NCI-H345 (cell line): ENCODE results near the gene CR1.
A peak's percentile ranks its signal among the peaks of the same experiment; 100 is the strongest.
"Not testable (repeated sequence)": the region's sequence is repeated elsewhere in the genome, so short reads cannot be mapped to it uniquely, and the experiment has no call there.

Experiments
- DNase-seq: peaks from one replicate; lab custom pipeline; 2025; lab: John Stamatoyannopoulos, UW

CR1 gene

DNA sequence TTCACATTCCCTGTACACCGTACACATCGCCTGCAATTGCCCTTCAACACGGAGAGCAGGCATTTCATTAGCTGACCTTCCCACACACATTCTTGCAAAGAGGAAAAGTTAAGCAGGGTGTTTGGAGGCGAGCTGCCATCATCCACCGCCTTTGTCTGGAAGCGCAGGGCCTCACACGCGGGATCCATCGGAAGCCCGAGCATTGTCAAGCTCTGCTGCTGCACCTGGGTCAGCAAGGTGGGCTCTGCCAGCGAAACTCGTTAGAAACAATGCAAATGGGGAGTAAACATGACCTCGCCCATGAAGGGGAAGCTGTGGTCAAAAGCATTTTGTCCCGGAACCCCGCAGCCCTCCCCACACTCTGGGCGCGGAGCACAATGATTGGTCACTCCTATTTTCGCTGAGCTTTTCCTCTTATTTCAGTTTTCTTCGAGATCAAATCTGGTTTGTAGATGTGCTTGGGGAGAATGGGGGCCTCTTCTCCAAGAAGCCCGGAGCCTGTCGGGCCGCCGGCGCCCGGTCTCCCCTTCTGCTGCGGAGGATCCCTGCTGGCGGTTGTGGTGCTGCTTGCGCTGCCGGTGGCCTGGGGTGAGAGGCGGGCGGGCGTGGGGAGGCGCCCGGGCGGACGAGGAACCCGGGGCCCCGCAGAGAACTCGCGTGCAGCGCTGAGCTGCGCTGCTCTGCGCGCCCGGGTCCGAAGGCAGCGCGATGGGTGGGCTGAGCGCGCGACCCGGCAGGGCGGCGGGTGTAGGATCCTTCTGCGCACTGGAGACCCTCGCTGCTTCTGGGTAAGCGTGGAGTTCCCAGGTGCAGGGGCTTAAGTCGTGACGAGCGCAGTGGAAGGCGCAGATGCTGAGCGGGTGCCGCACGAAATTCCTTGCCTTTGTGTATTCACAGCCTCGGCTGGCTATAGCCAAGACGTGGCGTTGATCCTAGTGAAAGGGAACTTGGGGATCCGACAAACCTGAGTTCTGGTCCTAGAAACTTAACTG lies at the start of gene CR1:
Gene CR1 (plus strand): TSS at position 357 of the 992 bp plus-strand sequence. CDS start 111 bp downstream, at position 468.
- peak; percentile 15 for DNase-seq

DNA sequence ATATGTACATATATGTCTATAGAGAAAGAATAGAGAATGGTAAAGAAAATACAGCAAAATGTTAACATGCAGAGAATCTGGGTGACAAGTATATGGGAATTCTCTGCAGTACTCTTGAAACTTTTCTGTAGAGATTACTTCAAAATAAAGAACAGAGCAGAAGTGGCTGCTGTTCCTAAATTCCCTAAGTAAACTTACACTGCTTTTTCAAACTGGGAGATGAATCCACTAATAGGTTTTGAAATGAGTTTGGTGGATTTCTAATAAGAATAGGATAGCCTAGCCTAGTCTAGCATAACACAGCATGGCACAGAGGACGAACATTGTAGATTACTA lies 42.3 kb upstream of the CR1 start:
- DNase-seq: no peak

DNA sequence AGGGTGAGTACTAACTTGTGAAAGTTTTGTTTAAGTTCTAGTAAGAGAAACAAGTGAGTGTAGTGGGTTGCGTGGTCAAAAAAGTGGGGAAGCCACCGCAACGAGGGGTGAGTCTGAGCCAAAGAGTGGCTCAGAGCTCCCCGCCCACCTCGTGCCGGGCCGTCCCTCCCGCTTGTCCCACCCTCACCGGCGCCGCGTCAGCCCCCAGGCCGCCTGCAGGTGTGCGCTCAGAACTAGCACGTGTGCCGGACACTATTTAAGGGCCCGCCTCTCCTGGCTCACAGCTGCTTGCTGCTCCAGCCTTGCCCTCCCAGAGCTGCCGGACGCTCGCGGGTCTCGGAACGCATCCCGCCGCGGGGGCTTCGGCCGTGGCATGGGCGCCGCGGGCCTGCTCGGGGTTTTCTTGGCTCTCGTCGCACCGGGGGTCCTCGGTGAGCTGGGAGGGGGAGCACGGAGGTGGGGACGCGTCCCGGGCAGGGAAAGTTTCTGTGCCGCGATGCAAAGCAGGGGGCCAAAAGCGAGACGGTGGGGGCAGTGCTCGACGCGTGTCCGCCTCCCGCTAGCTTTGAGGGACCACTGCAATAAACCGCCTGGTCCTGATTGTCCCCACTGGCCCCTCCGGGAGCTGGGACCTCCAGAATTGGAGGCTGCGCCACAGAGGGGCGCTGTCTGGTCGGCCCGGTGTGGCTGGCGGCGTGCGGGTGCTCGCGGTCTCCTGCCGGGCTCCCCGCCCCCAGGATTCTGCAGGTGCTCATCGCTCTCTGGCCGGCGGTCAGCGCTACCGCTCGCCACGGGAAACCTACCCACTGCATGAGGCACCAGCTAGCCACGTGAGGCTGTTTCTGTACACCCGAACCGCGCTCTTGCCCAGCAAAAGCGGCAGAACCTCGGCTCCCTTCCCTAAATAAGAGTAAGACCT lies 41.7 kb upstream of the CR1 start, which contains the start of gene CR2:
Gene CR2 (plus strand): TSS at position 283 of the 919 bp plus-strand sequence. CDS start 91 bp downstream, at position 374.
- peak; percentile 44 for DNase-seq

DNA sequence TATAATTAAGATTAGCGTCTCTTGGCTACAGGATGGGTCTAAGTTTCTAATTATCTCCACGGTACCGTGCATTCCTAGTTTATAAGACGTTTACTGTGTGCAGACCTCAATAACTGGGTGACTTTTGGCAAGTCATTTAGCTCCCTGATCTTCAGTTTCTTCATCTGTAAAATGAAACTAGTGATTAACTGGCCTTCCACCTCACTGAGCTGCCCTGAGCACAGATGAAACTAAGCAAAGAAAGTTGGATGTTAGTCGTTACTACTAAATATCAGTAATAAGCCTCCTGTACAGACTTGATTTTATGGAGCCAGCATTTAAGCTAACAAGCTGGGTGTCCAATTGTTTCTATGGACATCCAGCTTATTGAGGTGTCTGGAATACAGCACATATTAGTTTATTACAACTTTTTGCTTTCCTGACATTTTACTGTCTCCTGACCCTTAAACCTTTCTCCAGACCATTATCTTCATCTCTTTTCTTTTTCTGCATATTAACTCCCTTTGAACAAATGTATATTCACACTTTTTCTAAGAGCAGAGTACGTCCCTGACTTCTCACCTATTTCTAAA lies 40.7 kb upstream of the CR1 start:
- DNase-seq: no peak

DNA sequence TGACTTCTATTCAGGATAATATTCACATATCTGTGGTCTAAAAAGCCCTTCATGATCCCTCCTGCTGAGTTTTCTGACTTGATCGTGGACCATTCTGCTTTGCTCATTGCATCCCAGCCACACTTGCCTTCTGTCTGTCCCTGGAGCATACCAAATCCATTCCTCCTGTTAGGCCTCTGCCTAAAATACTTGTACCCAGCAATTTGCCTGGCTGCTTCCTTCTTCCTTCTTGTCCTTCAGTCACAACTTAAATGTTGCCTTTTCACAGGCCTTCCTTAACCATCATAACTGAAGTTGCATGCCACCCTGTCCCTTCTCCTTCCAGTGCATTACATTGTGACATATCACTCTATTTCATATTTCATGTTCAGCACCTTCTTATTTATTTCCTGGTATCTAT lies 37.5 kb upstream of the CR1 start:
- no peak for DNase-seq

DNA sequence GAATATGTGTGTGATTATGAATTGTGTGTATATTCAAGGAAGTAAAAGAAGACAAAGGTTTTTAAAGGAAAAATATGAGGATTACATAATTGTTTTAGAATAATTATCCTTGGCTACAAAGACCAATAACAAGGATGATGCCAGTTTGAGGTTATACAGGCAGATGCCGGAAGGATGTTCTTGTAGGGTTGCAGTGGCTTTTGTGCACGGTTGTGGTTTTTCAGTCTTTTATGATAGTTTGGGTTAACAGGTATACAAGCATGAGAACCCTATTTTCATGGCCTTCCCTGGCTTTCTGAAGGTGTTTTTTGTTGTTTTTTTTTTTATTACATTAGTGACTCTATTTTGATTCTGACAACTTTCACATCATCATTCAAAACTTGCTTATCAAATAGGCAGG lies 36.9 kb upstream of the CR1 start:
- DNase-seq: no peak

DNA sequence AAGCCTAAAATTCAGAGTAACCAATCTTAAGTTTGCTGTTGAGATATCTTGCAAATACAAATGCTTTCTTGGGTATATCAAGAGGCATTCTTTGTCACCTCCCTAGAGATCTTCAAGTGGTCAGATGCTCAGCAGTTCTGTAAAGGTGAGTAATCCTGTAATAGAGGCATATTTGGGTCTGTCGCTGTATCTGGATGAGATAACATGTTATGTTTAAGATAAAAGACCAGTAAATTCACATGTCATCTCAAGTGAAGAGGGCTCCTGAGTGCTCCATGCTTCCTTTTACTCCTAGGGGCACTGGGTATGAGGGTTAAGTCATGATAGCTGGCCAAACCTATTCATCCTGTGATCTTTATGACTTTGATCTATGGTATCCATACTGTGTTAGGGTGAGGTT lies 34.3 kb upstream of the CR1 start:
- DNase-seq: no peak

DNA sequence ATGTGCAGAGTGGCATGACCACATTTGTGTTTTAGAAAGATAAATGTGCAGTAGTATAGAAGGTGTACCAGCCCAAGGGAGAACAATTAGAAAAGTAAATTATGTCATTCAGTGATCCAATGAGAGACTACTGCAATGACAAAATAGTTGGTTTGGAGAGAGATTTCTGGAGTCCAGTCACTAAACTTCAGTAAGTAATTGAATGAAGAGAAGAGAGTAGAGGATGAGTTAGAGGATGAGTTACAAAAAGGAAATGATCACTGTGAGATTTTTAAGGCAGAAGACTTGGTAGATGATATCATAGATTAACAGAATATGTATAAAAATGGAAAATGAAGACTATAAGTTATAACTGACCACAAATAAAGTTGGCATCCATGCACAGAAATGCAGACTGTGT lies 33.4 kb upstream of the CR1 start:
- no peak for DNase-seq

DNA sequence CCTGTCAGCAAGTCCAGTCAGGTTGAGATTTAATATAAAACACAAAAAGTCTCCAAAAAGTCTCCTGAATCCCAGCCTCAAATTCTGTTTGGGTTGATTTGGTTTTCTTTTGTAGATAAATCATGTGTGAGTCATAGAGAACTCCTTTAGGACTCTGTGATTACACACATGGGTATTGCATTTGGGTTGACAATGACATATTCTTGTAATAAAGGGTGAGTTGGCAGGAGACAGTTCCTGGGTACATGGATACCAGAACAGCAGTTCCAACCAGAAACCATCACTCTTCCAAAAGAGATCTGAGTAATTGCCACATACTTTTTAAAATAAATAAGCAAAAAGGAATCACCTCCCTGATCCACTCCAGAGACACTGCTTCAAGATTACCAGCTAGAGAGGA lies 32.9 kb upstream of the CR1 start:
- no peak for DNase-seq

DNA sequence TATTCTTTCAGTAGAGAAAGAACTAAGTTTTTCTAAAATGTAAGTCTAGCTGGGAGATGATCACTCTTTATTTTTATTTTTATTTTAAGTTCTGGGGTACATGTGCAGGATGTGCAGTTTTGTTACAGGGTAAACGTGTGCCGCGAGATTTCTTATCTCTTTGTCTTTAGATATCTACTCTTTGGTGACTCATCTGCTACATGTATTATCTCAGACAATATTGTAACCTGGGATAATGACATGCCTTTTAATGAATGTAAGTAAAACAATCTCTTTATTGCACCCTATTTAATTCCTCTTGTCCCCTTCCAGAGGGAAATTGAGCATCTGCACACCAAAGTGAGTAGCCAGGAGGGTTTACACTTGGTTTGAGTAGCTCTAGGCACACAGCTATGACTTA lies 32.4 kb upstream of the CR1 start:
- no peak for DNase-seq

DNA sequence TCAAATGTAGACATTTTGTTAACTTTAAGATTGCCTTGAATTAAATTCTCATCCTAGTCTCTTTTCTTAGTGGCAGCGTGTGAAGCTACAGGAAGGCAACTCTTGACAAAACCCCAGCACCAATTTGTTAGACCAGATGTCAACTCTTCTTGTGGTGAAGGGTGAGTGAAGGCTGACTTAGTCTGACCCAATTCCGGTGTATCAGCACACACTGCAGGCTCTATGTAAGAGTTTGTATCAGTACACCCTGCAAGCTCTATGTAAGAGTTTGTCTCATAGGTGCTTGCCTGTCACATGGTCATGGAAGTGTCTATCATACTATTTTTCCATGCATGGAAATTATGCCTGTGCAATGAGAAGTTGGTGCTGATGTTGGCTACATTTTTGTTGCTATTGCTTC lies 25.0 kb upstream of the CR1 start:
- DNase-seq: no peak

DNA sequence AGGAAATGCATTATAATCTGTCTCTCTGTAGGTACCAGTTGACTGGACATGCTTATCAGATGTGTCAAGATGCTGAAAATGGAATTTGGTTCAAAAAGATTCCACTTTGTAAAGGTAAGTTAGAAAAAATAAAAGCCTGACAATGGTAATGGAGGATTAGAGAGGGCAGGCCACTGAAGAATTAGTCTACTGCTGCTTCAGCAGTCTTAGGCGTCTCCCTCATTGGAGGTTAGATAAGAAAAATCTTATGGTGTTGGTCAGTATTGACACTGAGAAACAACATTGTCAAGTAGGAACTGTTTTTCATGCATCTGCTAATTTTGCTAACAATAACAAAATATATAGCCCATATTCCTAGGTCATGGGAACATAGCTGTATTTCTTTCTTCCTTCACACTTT lies 21.7 kb upstream of the CR1 start:
- no peak for DNase-seq

DNA sequence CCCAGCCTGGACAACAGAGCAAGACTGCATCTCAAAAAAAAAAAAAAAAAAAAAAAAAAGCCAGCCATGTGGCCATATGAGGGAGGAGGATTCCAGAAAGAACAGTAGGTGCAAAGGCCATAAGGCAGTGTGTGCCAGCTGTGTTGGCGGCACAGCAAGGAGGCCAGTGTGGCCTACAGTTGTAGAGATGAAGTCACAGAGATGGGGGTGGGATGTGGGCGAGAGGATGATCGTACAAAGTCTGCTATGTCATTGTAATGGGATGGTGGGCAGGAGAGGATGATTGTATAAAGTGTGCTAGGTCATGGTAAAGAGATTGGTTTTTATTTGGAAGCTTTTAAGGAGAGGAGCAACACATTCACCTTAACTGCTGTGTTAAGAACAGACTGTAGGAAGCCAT lies 9.8 kb upstream of the CR1 start:
- no peak for DNase-seq

DNA sequence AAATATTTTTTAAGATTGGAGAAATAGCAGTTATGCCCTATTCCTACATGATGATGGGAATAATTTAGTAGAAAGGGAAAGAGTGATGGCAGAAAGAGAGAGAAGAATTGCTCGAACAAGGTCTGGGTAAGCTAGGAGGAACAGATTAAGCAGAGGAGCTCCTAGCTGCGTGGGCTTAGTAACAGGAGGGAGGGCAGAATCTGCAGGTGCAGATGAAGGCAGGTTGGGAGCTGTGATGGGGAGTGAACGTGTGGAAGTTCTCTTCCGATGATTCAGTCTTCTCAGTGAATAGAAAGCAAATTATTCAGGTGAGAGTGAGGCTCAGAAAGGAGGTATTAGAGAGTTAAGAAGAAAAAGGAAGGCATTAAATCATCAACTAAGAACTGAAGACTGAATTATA lies 8.3 kb upstream of the CR1 start:
- DNase-seq: no peak

DNA sequence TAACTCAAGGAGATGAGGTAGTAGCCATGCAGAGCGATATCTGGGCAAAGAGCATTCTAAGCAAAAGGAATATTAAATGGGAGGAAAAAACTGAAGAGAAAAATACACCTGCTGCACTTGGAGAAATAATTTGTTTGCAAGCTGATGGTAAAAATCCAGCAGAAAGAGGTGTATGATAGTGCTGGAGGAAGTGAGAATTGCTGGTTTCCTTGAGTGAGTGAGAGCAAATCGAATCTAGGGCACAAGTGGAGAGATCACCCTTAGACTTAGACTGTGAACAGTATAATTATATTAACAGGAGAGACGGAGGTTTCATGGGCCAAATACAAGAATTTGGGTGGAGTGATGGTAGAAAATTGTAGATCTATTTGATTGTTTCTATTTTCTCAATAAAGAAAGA lies 2.7 kb upstream of the CR1 start:
- DNase-seq: no peak

DNA sequence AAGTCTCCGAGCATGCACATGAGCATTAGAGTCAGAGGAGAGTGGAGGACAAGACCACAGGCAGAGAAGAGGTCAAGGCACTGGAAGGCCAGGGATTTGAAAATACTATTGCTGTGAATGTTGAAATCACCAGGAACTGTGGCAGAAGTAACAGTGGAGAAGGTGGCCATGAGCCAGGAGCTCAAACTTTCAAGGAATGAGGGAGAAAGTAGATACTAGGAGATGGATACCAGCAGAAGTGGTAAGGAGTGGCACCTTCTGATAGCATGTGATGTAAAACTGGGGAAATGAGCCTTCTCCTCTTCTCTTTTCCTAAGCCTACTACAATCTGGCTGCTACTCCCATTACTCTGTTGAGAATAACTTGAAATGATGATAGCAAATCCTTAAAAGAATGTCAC lies 1.8 kb upstream of the CR1 start:
- DNase-seq: no peak

DNA sequence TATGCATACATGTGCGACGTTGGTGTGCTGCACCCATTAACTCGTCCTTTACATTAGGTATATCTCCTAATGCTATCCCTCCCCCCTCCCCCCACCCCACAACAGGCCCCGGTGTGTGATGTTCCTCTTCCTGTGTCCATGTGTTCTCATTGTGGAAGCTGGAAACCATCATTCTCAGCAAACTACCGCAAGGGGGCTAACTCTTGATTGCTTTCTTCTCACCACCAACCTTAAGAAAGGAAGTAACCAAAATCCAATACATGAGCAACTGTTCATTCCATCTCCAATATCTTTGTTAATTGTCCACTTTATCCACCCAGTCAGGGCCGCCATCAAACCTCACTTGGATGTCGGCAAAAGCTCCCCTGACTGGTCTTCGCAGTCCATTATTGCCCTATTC lies 676 bp upstream of the CR1 start:
- DNase-seq: not testable (repeated sequence)

DNA sequence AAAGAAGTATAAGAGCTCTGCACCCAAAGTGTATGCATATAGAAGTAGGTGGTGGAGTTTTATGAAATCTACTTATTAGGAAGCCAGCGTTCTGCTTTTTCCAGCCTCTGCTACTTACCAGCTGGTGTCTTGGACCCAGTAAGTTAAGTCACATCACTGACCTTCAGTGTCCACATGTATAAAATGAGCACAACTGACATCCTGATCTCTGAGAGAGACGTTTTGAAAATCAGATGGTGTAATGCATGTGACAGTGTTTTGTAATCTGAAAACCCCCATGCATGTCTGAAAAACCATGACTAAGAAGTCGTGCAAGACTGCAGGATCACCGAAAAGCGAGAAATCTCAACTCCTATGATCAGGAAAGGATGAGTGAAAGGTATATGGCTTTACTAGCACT lies 2.0 kb downstream of the CR1 start:
- no peak for DNase-seq

DNA sequence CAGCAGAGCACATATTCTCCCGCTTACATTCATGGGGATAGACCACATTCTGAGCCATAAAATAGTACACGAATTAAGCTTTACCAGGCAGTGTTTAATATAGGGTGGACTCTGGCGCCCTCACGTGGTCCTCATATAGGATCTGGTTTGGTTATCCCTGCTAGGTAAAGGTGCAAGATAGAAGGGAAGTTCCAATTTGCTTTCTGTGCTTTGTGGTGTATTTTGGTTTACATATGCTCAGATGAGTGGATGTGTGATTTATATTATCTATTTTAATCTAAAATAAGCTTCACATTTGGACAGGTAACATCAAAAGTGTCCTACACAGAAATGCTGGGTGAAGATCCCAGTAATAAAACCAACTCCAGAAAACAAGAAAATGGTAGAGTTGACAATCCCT lies 3.6 kb downstream of the CR1 start:
- peak; percentile 74 for DNase-seq

DNA sequence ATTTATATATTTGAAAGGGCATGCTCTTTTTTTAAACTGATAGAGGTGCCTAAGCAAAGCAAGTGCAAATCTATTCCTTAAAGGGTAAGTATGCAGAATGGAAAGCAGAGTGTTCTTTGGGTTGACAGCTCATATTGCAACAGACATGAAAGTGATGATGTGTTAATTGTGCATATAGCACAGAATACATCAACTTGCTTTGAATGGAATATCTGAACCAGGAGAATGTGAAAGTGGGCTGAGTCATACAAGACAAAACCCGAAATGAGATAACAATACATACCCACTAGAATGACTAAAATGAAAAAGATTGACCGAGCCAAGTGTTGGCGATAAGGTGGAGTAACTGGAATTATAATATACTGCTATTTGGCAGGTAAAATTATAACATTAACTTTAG lies 4.3 kb downstream of the CR1 start:
- no peak for DNase-seq

DNA sequence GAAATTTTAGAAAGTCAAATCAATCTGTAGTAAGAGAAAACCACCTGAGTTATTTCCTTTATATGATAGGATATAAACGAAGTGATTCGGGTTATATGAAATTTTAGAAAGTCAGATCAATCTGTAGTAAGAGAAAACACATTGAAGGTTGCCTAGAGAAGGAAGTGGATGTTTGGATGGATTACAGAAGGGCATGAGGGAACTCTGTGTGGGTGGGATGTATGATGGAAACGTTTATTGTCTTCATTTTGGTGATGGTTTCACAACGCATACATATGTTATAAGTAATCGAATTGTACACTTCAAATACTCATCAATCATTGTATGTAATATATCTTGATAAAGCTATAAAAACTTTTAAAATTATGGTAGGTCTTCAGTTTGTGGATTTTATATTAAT lies 5.1 kb downstream of the CR1 start:
- no peak for DNase-seq

DNA sequence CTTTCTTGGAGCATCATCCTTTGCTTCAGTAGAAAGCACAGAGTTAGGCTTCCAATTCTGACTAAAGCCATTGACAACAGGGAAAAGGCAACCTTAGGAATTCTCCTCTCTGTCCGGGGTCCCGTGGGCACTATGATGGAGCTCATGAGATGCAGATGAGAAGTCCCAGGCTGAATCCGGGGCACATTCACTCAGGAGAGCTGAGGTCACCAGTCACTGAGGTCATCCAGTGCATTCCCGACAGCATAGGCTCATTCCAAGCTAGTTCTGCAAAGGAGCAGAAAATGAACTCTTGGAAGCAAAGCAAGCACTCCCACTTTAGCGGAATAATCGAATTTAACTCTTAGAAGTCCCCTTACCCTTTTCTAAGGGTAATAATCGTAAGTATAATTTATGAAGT lies 6.8 kb downstream of the CR1 start:
- no peak for DNase-seq

DNA sequence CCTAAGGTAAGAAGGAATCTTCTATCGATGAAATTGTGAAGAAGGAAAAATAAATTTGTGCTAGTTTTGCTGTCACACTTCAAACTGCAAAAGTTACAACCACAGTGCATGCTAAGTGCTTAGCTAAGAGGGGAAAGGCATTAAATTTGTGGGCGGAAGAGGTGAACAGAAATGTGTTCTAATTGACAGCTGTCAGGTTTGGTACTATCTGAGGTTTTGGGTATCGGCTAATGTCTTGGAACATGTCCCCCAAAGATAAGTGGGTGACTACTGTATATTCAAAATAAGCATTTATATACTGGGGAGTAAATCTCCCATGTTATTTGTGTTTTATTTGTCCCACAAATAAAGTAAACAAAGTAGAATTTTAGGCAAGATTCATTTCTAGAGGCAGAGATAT lies 8.0 kb downstream of the CR1 start:
- no peak for DNase-seq
